HG03139 (cell line): ENCODE results near the gene C19orf38.
"Not testable (repeated sequence)": the region's sequence is repeated elsewhere in the genome, so short reads cannot be mapped to it uniquely, and the experiment has no call there.

Experiments used
- ATAC-seq: cut with Tn5 transposase; IDR thresholded peaks from one replicate; pipeline ENCODE4 v1.9.1; 2021; ENCODE audit not compliant: unreplicated experiment

The C19orf38 gene

GRCh38 chr19:10846500-10847202 is 1.6 kb upstream of the C19orf38 start:
- no peak for ATAC-seq

DNA sequence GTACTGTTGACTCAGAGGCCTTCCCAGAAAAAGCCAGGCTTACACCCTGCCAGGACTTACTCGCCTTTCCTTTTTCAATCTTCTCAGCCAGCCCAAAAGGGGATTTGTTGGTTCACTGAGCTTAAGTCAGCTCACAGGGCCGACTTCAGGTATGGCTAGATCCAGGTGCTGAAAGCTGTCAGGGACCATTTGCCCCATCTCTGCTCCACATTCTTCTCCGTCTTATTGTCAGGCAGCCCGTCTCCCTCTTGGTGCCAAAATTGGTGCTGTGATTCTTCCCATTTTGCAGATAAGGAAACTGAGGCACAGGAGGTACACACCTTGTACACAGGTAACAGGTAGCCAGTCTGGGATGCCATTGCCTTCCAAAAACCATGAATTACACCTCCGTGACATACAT is 2.4 kb downstream of the C19orf38 start:
- ATAC-seq = no peak

GRCh38 chr19:10852098-10852800 is 4.0 kb downstream of the C19orf38 start:
- no peak for ATAC-seq

DNA sequence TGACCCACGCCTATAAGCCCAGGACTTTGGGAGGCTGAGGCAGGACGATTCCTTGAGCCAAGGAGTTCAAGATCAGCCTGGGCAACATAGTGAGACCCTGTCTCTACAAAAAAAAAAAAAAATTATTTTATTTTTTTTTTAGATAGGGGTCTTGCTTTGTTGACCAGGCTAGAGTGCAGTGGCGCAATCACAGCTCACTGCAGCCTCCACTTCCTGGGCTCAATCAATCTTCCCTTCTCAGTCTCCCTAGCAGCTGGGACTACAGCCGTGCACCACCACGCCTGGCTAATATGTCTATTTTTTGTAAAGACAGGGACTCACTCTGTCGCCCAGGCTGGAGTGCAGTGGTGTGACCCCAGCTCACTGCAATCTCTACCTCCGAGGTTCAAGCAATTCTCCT is 4.7 kb downstream of the C19orf38 start:
- no peak for ATAC-seq

DNA sequence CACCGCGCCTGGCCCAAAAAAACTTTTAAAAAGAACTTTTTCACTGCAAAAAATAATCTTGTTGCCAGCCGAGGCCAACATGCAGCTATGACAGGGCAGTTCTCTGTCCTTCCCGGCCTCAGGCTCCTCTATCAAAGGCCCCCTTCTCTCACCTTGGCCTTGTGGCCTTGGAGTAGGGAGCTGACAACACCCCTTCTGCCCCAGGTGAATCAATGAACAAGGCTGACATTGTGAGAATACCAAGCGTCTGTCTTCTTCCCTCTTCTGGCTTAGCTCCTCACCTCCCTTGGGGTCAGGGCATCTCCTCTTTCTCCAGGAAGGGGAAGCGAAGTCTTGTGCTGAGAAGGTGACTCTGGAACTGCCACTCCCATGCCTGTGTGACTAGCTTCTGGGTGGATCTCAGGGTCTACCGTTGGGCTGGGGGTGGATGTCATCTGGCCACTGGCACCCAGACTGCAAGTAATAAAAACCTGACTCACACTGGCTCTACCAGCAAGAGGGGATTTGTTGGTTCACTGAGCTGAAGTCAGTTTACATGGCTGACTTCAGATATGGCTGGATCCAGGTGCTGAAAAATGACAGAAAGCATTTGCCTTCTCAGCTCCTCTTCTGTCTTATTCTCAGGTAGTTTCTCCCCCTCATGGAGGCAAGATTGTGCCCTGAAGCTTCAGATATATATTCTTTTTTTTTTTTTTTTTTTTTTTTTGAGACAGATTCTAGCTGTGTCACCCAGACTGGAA is 6.3 kb downstream of the C19orf38 start:
- ATAC-seq = no peak

DNA sequence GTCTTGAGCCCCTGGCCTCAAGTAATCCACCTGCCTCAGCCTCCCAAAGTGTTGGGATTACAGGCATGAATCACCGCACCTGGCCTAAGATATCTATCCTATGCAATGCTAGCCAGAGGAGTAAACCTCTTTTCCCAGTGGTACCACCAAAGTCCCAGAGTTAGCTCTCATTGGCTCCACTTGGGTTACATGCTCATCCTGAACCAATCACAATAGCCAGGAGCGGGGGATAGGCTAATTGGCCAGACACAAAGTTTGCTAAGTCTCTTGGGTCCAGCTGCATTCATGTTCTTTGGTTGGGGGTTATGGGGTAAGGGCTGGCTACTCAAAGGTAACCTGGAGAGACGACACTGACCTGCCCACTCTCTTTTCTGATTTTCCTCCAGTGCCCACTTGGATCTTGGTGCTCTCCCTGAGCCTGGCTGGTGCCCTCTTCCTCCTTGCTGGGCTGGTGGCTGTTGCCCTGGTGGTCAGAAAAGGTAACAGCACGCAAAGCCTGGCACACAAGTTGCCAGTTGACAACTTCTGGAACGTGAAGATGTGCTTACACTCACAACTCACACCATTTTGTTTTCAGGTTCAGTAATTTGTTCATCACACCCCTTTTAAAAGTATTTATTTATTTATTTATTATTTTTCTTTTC is 7.8 kb downstream of the C19orf38 start:
- ATAC-seq = no peak

GRCh38 chr19:10856899-10857298 is 8.7 kb downstream of the C19orf38 start:
- not testable (repeated sequence) for ATAC-seq

DNA sequence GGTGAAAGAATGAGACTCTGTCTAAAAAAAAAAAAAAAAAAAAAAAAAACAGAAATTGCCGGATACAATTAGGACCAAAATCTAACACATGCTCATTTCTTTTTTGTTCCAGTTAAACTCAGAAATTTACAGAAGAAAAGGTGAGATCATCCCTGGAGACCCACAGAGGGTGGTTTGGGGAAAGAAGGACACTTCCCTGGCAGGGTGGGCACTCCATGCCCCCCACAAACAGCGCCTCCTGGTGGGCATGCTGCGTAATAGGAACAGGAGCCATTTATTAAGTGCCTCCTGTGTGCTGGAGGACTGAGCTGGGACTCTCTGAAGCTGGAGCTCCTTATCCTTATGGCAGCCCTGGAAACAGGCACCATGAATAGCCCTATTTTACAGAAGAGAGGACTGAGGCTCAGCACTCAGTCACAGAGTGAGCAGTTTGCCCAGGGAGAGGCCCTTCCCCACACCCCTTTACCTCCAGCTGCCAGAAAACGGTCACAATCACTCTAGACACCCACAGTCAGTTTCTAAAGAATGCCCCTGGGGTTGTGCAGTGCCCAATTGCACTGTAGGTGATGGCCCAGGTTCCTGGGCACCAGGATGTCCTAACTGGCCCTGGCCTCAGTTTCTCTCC is 10.1 kb downstream of the C19orf38 start:
- ATAC-seq = no peak

GRCh38 chr19:10861103-10861651 is 13.0 kb downstream of the C19orf38 start:
- ATAC-seq = no peak

DNA sequence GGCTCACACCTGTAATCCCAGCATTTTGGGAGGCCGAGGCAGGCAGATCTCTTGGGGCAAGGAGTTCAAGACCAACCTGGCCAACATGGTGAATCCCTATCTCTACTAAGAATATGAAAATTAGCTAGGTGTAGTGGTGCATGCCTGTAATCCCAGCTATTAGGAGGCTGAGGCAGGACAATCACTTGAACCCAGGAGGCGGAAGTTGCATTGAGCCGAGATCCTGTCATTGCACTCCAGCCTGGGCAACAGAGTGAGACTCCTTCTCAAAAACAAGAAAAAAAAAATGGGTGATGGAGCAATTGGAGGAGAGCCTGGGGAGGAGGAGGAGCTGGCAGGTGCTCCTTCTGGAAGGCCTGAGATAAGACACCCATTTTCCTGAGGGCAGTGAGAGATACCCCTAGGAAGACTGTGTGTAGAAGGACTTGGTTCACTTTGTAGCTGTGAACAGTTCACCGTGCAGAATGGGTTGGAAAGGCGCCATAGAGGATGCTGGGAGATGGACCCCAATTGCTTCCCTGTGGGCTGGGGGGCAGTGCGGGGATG is 14.4 kb downstream of the C19orf38 start:
- ATAC-seq = no peak

GRCh38 chr19:10863107-10863717 is 15.0 kb downstream of the C19orf38 start:
- ATAC-seq = no peak

DNA sequence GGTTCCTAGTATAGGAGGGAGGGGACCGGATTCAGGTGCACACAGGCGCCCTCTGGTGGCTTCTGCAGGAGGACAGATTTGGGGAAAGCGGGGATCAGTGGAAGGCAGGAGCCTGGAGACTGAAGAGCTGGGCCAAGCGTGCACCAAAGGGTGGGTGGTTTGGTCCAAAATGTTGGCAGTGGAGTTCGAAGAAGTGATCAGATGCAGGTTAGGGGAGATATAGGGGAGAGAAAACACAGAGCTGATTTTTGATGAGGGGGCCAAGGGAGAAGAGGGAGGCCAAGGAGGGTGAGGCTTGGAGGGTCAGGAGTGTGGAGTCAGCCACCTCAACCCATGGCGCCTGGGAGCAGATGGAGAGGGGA is 16.3 kb downstream of the C19orf38 start:
- no peak for ATAC-seq

DNA sequence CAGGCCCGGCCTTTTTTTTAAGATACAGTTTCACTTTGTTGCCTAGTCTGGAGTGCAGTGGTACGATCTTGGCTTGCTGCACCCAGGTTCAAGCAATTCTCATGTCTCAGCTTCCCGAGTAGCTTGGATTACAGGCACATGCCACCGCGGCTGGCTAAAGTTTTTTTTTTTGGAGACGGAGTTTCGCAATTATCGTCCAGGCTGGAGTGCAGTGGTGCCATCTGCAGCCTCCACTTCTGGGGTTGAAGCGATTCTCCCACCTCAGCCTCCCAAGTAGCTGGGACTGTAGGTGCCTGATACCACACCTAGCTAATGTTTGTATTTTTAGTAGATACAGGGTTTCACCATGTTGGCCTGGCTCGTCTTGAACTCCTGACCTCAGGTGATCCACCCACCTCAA is 18.3 kb downstream of the C19orf38 start:
- ATAC-seq = no peak

- no peak for ATAC-seq
Observed at GRCh38 chr19:10868872-10869547, 20.8 kb downstream of the C19orf38 start.

DNA sequence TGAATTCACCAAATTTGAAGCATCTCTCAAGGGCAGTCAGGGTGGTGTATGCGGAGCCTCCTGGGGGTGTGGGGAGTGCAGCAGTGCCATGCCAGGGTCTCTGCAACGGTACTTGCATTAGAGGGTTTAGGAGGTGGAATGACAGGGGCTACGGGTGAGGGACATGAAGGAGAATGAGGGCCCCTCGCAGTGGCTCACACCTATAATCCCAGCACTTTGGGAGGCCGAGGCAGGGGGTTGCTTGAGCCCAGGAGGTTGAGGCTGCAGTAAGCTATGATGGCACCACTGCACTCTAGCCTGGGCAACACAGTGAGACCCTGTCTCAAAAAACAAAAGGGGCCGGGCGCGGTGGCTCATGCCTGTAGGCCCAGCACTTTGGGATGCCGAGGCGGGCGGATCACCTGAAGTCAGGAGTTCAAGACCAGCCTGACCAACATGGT is 21.7 kb downstream of the C19orf38 start:
- ATAC-seq = not testable (repeated sequence)

DNA sequence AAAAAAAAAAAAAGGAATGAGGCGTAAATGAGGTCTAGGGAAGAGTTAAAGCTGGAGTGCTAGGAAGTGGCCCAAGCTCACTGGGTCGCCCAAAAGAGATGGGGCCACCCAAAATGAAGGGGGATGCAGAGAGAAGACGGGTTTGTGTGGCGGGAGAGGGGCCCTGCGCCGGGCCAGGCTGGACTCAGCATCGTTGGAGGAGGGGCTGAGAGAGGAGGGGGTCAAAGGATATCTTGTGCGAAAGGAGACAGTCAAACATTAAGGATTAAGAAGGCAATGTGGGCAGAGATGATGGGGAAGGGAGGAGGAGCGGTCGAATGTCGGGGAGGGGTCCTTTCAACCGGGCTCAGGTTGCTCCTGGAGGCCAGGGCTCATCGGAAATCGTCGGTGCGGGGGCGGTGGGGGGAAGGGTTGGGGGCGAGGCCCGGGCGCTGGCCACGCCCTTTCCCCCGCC is 22.3 kb downstream of the C19orf38 start:
- no peak for ATAC-seq

- ATAC-seq = peak; percentile 62
Observed at GRCh38 chr19:10870955-10871603, 22.9 kb downstream of the C19orf38 start, which contains the start of gene CARM1. CARM1 (plus strand) TSS chr19:10871553; CDS start chr19:10871703, 150 bp downstream.

GRCh38 chr19:10871711-10872545 is 23.7 kb downstream of the C19orf38 start:
- ATAC-seq = no peak
